Measurements from ENCODE around the gene FYN. TPM values are rescaled to one million over a fixed set of nuclear protein-coding genes. Genes with fewer than 3 reads are reported as not detected.

The FYN gene
- polyA plus RNA-seq, 1 donor (not counting 4 experiments of a cell fraction or from before 2014, with no cell fraction given): 24.7 TPM

DNA sequence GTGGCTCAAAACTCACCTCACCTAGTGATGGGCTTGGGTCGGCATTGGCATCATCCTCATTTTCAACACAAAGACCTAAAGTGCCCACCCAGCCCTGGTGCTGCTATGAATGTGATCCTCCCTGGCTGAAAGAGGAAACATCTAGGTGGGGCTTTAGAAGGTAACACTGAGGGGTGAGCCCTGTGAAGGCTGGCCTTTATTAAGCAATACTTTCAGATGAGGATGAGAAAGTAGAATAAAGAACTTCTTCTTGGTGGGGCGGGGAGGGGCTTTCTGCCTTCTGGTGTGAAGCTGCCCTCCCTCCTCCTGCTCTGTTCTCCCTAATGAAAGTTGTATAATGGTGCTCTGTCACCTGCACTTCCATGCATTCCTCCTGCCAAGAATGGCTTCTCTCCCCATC is 134.6 kb downstream of the FYN start:
- H3K9me3 ChIP-seq (ENCODE audit: control insufficient read depth, low read depth, low read length): no peaks in the 10 kb centered on the region
- no peaks in the 10 kb centered on the region for H3K36me3 ChIP-seq (ENCODE audit: control insufficient read depth in 2 of 2, extremely low read depth in 1 of 2, insufficient read depth in 2 of 2, low read length in 2 of 2)
- H3K79me2 ChIP-seq (ENCODE audit: control insufficient read depth, insufficient read depth, low read length): no peaks in the 10 kb centered on the region
- dilution Hi-C loops (cut with MboI; ENCODE audit: extremely low pct_ligation_motif_present, low sequenced_read_pairs): no loop called here
- H3K4me1 ChIP-seq (ENCODE audit: control insufficient read depth, extremely low read depth, insufficient read depth, low read length): peaks cover 25% of the 10 kb centered on the region
- H3K9ac ChIP-seq (ENCODE audit: control insufficient read depth, extremely low read depth, insufficient read depth, low read length): no peak overlapping the region
- no peak overlapping the region for H3K4me3 ChIP-seq (ENCODE audit: control insufficient read depth in 2 of 3, extremely low read depth in 1 of 3, insufficient read depth in 2 of 3, low read depth in 1 of 3, low read length in 3 of 3)
- TF ChIP-seq, protein P1, sequence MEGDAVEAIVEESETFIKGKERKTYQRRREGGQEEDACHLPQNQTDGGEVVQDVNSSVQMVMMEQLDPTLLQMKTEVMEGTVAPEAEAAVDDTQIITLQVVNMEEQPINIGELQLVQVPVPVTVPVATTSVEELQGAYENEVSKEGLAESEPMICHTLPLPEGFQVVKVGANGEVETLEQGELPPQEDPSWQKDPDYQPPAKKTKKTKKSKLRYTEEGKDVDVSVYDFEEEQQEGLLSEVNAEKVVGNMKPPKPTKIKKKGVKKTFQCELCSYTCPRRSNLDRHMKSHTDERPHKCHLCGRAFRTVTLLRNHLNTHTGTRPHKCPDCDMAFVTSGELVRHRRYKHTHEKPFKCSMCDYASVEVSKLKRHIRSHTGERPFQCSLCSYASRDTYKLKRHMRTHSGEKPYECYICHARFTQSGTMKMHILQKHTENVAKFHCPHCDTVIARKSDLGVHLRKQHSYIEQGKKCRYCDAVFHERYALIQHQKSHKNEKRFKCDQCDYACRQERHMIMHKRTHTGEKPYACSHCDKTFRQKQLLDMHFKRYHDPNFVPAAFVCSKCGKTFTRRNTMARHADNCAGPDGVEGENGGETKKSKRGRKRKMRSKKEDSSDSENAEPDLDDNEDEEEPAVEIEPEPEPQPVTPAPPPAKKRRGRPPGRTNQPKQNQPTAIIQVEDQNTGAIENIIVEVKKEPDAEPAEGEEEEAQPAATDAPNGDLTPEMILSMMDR (optimal IDR thresholded peaks at IDR 0.05 in 1 of 3, IDR thresholded peaks at IDR 0.05 in 1 of 3, conservative IDR thresholded peaks at IDR 0.05 in 1 of 3; ENCODE audit: extremely low read depth in 1 of 3, insufficient read depth in 2 of 3, low read length in 3 of 3): no peak
- no peak overlapping the region for H3K27ac ChIP-seq (ENCODE audit: control insufficient read depth, insufficient read depth, low read length)
- H3K4me2 ChIP-seq (ENCODE audit: control insufficient read depth, extremely low read depth, insufficient read depth, low read depth, low read length): no peak overlapping the region
- no peak overlapping the region for H2AFZ ChIP-seq (ENCODE audit: control insufficient read depth, low read length)
- no peaks in the 10 kb centered on the region for H3K27me3 ChIP-seq (ENCODE audit: control insufficient read depth, extremely low read depth, insufficient read depth, low read length)
- FAIRE-seq (no peak), DNase-seq (ENCODE audit: low read depth, low spot score) (no peak)
- no peaks in the 10 kb centered on the region for H3K9me1 ChIP-seq (ENCODE audit: control insufficient read depth, extremely low read depth, insufficient read depth, low read length)
- H4K20me1 ChIP-seq (ENCODE audit: control insufficient read depth, extremely low read depth, insufficient read depth, low read length): no peaks in the 10 kb centered on the region

GRCh38 chr6:111738156-111738555 is 135.1 kb downstream of the FYN start:
- no peak for TF ChIP-seq EZH2 (IDR thresholded peaks at IDR 0.05; ENCODE audit: low read length)
- TF ChIP-seq, protein P1 (optimal IDR thresholded peaks at IDR 0.05 in 1 of 3, IDR thresholded peaks at IDR 0.05 in 1 of 3, conservative IDR thresholded peaks at IDR 0.05 in 1 of 3; ENCODE audit: extremely low read depth in 1 of 3, insufficient read depth in 2 of 3, low read length in 3 of 3): no peak
- Histone ChIP-seq H3K4me3 (ENCODE audit: control insufficient read depth in 2 of 3, extremely low read depth in 1 of 3, insufficient read depth in 2 of 3, low read depth in 1 of 3, low read length in 3 of 3) (no peak overlapping the region), H3K4me2 (ENCODE audit: control insufficient read depth, extremely low read depth, insufficient read depth, low read depth, low read length) (no peak overlapping the region), H3K9me3 (ENCODE audit: control insufficient read depth, low read depth, low read length) (no peaks in the 10 kb centered on the region), H3K9ac (ENCODE audit: control insufficient read depth, extremely low read depth, insufficient read depth, low read length) (no peak overlapping the region), H3K27me3 (ENCODE audit: control insufficient read depth, extremely low read depth, insufficient read depth, low read length) (no peaks in the 10 kb centered on the region), H3K36me3 (ENCODE audit: control insufficient read depth in 2 of 2, extremely low read depth in 1 of 2, insufficient read depth in 2 of 2, low read length in 2 of 2) (no peaks in the 10 kb centered on the region), H3K27ac (ENCODE audit: control insufficient read depth, insufficient read depth, low read length) (no peak overlapping the region), H3K9me1 (ENCODE audit: control insufficient read depth, extremely low read depth, insufficient read depth, low read length) (no peaks in the 10 kb centered on the region), H2AFZ (ENCODE audit: control insufficient read depth, low read length) (no peak overlapping the region), H3K79me2 (ENCODE audit: control insufficient read depth, insufficient read depth, low read length) (no peaks in the 10 kb centered on the region), H3K4me1 (ENCODE audit: control insufficient read depth, extremely low read depth, insufficient read depth, low read length) (peaks cover 25% of the 10 kb centered on the region), H4K20me1 (ENCODE audit: control insufficient read depth, extremely low read depth, insufficient read depth, low read length) (no peaks in the 10 kb centered on the region)
- DNase-seq (ENCODE audit: low read depth, low spot score): no peak
- dilution Hi-C loops (cut with MboI; ENCODE audit: extremely low pct_ligation_motif_present, low sequenced_read_pairs): no loop called here
- FAIRE-seq: peak; percentile 67
